Measurements from ENCODE around the gene LRFN5.
A peak's percentile ranks its signal among the peaks of the same experiment; 100 is the strongest.
"Not testable (repeated sequence)": the region's sequence is repeated elsewhere in the genome, so short reads cannot be mapped to it uniquely, and the experiment has no call there.

LRFN5 gene

GRCh38 chr14:41718477-41719166 lies 111.9 kb downstream of the LRFN5 start:
- in situ Hi-C loops (cut with HindIII; ENCODE audit: low sequenced_read_pairs) = no loop called here
- H3K4me3 ChIP-seq (ENCODE audit: low read depth, low read length) = no peak overlapping the region
- DNase-seq (ENCODE audit: low read depth, low spot score) = no peak
- TF ChIP-seq CTCF (IDR thresholded peaks at IDR 0.05; ENCODE audit: low read depth, low read length) = no peak

DNA sequence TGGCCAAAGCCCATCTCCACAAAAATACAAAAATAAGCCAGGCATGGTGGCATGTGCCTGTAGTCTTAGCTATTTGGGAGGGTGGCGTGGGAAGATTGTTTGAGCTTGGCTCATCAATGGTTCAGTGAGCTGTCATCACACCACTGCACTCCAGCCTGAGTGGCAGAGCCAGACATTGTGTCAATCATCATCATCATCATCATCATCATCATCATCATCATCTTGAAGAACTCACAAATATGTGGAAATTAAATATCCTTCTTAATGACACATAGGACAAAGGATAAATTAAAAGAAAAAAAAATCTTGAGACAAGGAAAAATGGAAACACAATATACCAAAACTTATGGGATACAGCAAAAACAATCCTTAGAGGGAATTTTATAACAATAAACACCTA lies 132.5 kb downstream of the LRFN5 start:
- no peak for TF ChIP-seq CTCF (IDR thresholded peaks at IDR 0.05; ENCODE audit: low read depth, low read length)
- in situ Hi-C loops (cut with HindIII; ENCODE audit: low sequenced_read_pairs) = no loop called here
- DNase-seq (ENCODE audit: low read depth, low spot score) = no peak
- no peak overlapping the region for H3K4me3 ChIP-seq (ENCODE audit: low read depth, low read length)

GRCh38 chr14:41743140-41743539 lies 136.5 kb downstream of the LRFN5 start:
- DNase-seq (ENCODE audit: low read depth, low spot score) = no peak
- TF ChIP-seq CTCF (IDR thresholded peaks at IDR 0.05; ENCODE audit: low read depth, low read length) = no peak
- in situ Hi-C loops (cut with HindIII; ENCODE audit: low sequenced_read_pairs) = no loop called here
- no peak overlapping the region for H3K4me3 ChIP-seq (ENCODE audit: low read depth, low read length)

- DNase-seq (ENCODE audit: low read depth, low spot score) = peak; percentile 43
- no peak overlapping the region for H3K4me3 ChIP-seq (ENCODE audit: low read depth, low read length)
- in situ Hi-C loops (cut with HindIII; ENCODE audit: low sequenced_read_pairs) = no loop called here
- TF ChIP-seq CTCF (IDR thresholded peaks at IDR 0.05; ENCODE audit: low read depth, low read length) = no peak
Observed at GRCh38 chr14:41749429-41749828, 142.8 kb downstream of the LRFN5 start.

DNA sequence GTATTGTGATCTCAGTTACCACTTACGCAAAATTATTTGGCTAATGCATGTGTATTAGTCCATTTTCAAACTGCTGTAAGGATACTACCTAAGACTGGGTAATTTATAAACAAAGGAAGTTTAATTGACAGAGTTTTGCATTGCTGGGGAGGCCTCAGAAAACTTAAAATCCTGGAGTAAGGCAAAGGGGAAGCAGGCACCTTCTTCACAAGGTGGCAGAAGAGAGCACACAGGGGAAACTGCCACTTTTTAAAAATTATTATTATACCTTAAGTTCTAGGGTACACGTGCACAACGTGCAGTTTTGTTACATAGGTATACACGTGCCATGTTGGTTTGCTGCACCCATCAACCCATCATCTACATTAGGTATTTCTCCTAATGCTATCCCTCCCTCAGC lies 143.9 kb downstream of the LRFN5 start:
- H3K4me3 ChIP-seq (ENCODE audit: low read depth, low read length); DNase-seq (ENCODE audit: low read depth, low spot score); in situ Hi-C loops (cut with HindIII; ENCODE audit: low sequenced_read_pairs): not testable (repeated sequence)

- no peak for DNase-seq (ENCODE audit: low read depth, low spot score)
- no peak overlapping the region for H3K4me3 ChIP-seq (ENCODE audit: low read depth, low read length)
- in situ Hi-C loops (cut with HindIII; ENCODE audit: low sequenced_read_pairs) = no loop called here
- TF ChIP-seq CTCF (IDR thresholded peaks at IDR 0.05; ENCODE audit: low read depth, low read length) = no peak
Observed at GRCh38 chr14:41758011-41758665, 151.5 kb downstream of the LRFN5 start.

GRCh38 chr14:41761204-41761603 lies 154.5 kb downstream of the LRFN5 start:
- no peak for TF ChIP-seq CTCF (IDR thresholded peaks at IDR 0.05; ENCODE audit: low read depth, low read length)
- in situ Hi-C loops (cut with HindIII; ENCODE audit: low sequenced_read_pairs) = no loop called here
- H3K4me3 ChIP-seq (ENCODE audit: low read depth, low read length) = no peak overlapping the region
- DNase-seq (ENCODE audit: low read depth, low spot score) = no peak

Measured in astrocyte of the spinal cord (primary cell).